Fibroblast of pulmonary artery (primary cell): ENCODE measurements around the gene E2F3.

Experiments
- DNase-seq: peaks from one replicate; pipeline ENCODE4 v3.0.0-alpha.2; 2010; ENCODE audit warnings: low read depth
- H3K4me3 ChIP-seq: replicated peaks from 2 replicates; pipeline ENCODE4 v1.5.1; 2011; ENCODE audit warnings: low read depth, mild to moderate bottlenecking, control low read depth, low read length, moderate library complexity
- CTCF ChIP-seq: IDR thresholded peaks from 2 replicates; pipeline ENCODE4 v1.5.1; 2011; ENCODE audit warnings: mild to moderate bottlenecking, control low read depth, low read length, inconsistent platforms; ENCODE audit errors: missing control alignments

Gene E2F3

GRCh38 chr6:20375436-20375835, 26.2 kb upstream of the E2F3 start:
- no peak for TF ChIP-seq CTCF
- no peak overlapping the region for H3K4me3 ChIP-seq
- no peak for DNase-seq

GRCh38 chr6:20377623-20378265, 23.9 kb upstream of the E2F3 start:
- peak; percentile 73 for DNase-seq
- no peak overlapping the region for H3K4me3 ChIP-seq
- no peak for TF ChIP-seq CTCF

- H3K4me3 ChIP-seq = no peak overlapping the region
- TF ChIP-seq CTCF = no peak
- no peak for DNase-seq
Measured at GRCh38 chr6:20379231-20379630, 22.4 kb upstream of the E2F3 start.

- DNase-seq = no peak
- TF ChIP-seq CTCF = no peak
- no peak overlapping the region for H3K4me3 ChIP-seq
Measured at GRCh38 chr6:20386218-20386617, 15.5 kb upstream of the E2F3 start.

- H3K4me3 ChIP-seq = no peak overlapping the region
- no peak for TF ChIP-seq CTCF
- DNase-seq = no peak
Measured at GRCh38 chr6:20389066-20389465, 12.6 kb upstream of the E2F3 start.

- H3K4me3 ChIP-seq = no peak overlapping the region
- no peak for TF ChIP-seq CTCF
- no peak for DNase-seq
Measured at GRCh38 chr6:20393297-20393696, 8.4 kb upstream of the E2F3 start.

GRCh38 chr6:20399518-20399917, 2.2 kb upstream of the E2F3 start:
- H3K4me3 ChIP-seq = no peak overlapping the region
- DNase-seq = no peak
- TF ChIP-seq CTCF = no peak
